Activated T-helper 1 cell treated with anti-CD3 and anti-CD28 coated beads, Interleukin-12 subunit alpha, Interleukin-12 subunit beta, Interleukin-2, Interleukin-4 antibody, amounts not matched to agents 30 ng/mL and 10 ng/mL and 1 ng/mL, durations not matched to agents 14 hours and 24 hours and 36 hours (primary cell): ENCODE results near the gene ENAH. TPM values are rescaled to one million over a fixed set of nuclear protein-coding genes. Genes with fewer than 3 reads are reported as not detected.

Experiments used
- DNase-seq: peaks from one replicate; pipeline ENCODE4 v3.0.0; 2021; ENCODE audit warnings: low spot score
- H3K27ac Mint-ChIP-seq: one replicate; pipeline ENCODE4 v1.8.0; 2021; ENCODE audit warnings: mild to moderate bottlenecking, mixed read lengths
- H3K27me3 Mint-ChIP-seq: one replicate; pipeline ENCODE4 v1.8.0; 2022; ENCODE audit warnings: mild to moderate bottlenecking, moderate library complexity, mixed read lengths; ENCODE audit not compliant: insufficient read depth
- H3K36me3 Mint-ChIP-seq: one replicate; pipeline ENCODE4 v1.8.0; 2021; ENCODE audit warnings: low read depth, mixed read lengths
- H3K4me1 Mint-ChIP-seq: one replicate; pipeline ENCODE4 v1.8.0; 2021; ENCODE audit warnings: low read depth, mixed read lengths
- H3K4me3 Mint-ChIP-seq: one replicate; pipeline ENCODE4 v1.8.0; 2021; ENCODE audit warnings: mild to moderate bottlenecking, moderate library complexity, mixed read lengths
- H3K9me3 Mint-ChIP-seq: one replicate; pipeline ENCODE4 v1.8.0; 2021; ENCODE audit warnings: mixed read lengths
- intact Hi-C: fragments of 100-400 bp; cut with micrococcal nuclease; formaldehyde crosslinking; loops from one replicate; pipeline ENCODE4 v1.15.1; 2024
- total RNA-seq: library from RNA; stranded (reverse); gene quantifications from 2 replicates; pipeline ENCODE4 v1.2.3, GENCODE V29; 2022

ENAH gene
- total RNA-seq, 1 donor from 2014 or later, result 0.23 TPM

GRCh38 chr1:225533238-225533637 lies 119.7 kb downstream of the ENAH start:
- intact Hi-C loops, result no loop called here
- H3K27me3 Mint-ChIP-seq, result peaks cover 31% of the 10 kb centered on the region
- H3K36me3 Mint-ChIP-seq, result no peaks in the 10 kb centered on the region
- no peak overlapping the region for H3K4me3 Mint-ChIP-seq
- no peak for DNase-seq
- H3K27ac Mint-ChIP-seq, result no peak overlapping the region
- no peaks in the 10 kb centered on the region for H3K4me1 Mint-ChIP-seq
- H3K9me3 Mint-ChIP-seq, result no peaks in the 10 kb centered on the region

- Mint-ChIP-seq H3K4me1 (no peaks in the 10 kb centered on the region), H3K9me3 (no peaks in the 10 kb centered on the region), H3K27me3 (peaks cover 31% of the 10 kb centered on the region), H3K4me3 (no peak overlapping the region), H3K36me3 (no peaks in the 10 kb centered on the region), H3K27ac (no peak overlapping the region)
- no peak for DNase-seq
- intact Hi-C loops, result no loop called here
Observed at GRCh38 chr1:225532240-225532944, 120.5 kb downstream of the ENAH start.

- peaks cover 22% of the 10 kb centered on the region for H3K27me3 Mint-ChIP-seq
- no peaks in the 10 kb centered on the region for H3K4me1 Mint-ChIP-seq
- no peak overlapping the region for H3K4me3 Mint-ChIP-seq
- no peaks in the 10 kb centered on the region for H3K36me3 Mint-ChIP-seq
- intact Hi-C loops, result no loop called here
- H3K27ac Mint-ChIP-seq, result no peak overlapping the region
- no peak for DNase-seq
- H3K9me3 Mint-ChIP-seq, result no peaks in the 10 kb centered on the region
Observed at GRCh38 chr1:225529726-225530125, 123.2 kb downstream of the ENAH start.

GRCh38 chr1:225527575-225527974 lies 125.3 kb downstream of the ENAH start:
- peaks cover 7% of the 10 kb centered on the region for H3K27me3 Mint-ChIP-seq
- no peaks in the 10 kb centered on the region for H3K9me3 Mint-ChIP-seq
- intact Hi-C loops, result no loop called here
- no peaks in the 10 kb centered on the region for H3K4me1 Mint-ChIP-seq
- H3K36me3 Mint-ChIP-seq, result no peaks in the 10 kb centered on the region
- no peak overlapping the region for H3K27ac Mint-ChIP-seq
- no peak for DNase-seq
- H3K4me3 Mint-ChIP-seq, result no peak overlapping the region

- intact Hi-C loops, result no loop called here
- no peaks in the 10 kb centered on the region for H3K9me3 Mint-ChIP-seq
- no peak for DNase-seq
- no peaks in the 10 kb centered on the region for H3K36me3 Mint-ChIP-seq
- no peaks in the 10 kb centered on the region for H3K4me1 Mint-ChIP-seq
- H3K27me3 Mint-ChIP-seq, result peaks cover 5% of the 10 kb centered on the region
- no peak overlapping the region for H3K27ac Mint-ChIP-seq
- no peak overlapping the region for H3K4me3 Mint-ChIP-seq
Observed at GRCh38 chr1:225526878-225527277, 126.0 kb downstream of the ENAH start.

GRCh38 chr1:225525377-225525776 lies 127.5 kb downstream of the ENAH start:
- no peak for DNase-seq
- no peaks in the 10 kb centered on the region for H3K27me3 Mint-ChIP-seq
- no peaks in the 10 kb centered on the region for H3K4me1 Mint-ChIP-seq
- no peaks in the 10 kb centered on the region for H3K9me3 Mint-ChIP-seq
- H3K4me3 Mint-ChIP-seq, result no peak overlapping the region
- H3K27ac Mint-ChIP-seq, result no peak overlapping the region
- intact Hi-C loops, result no loop called here
- no peaks in the 10 kb centered on the region for H3K36me3 Mint-ChIP-seq

- Mint-ChIP-seq H3K4me1 (no peaks in the 10 kb centered on the region), H3K27me3 (no peaks in the 10 kb centered on the region), H3K36me3 (no peaks in the 10 kb centered on the region), H3K4me3 (no peak overlapping the region), H3K9me3 (no peaks in the 10 kb centered on the region), H3K27ac (no peak overlapping the region)
- no peak for DNase-seq
- intact Hi-C loops, result no loop called here
Observed at GRCh38 chr1:225524570-225524969, 128.4 kb downstream of the ENAH start.

GRCh38 chr1:225523263-225523950 lies 129.5 kb downstream of the ENAH start:
- no peak for DNase-seq
- Mint-ChIP-seq H3K4me3 (no peak overlapping the region), H3K27ac (no peak overlapping the region), H3K36me3 (no peaks in the 10 kb centered on the region), H3K9me3 (no peaks in the 10 kb centered on the region), H3K4me1 (no peaks in the 10 kb centered on the region), H3K27me3 (peaks cover 2% of the 10 kb centered on the region)
- intact Hi-C loops, result no loop called here

GRCh38 chr1:225522588-225523262 lies 130.2 kb downstream of the ENAH start:
- Mint-ChIP-seq H3K27me3 (peaks cover 3% of the 10 kb centered on the region), H3K9me3 (no peaks in the 10 kb centered on the region), H3K27ac (no peak overlapping the region), H3K4me1 (no peaks in the 10 kb centered on the region), H3K4me3 (no peak overlapping the region), H3K36me3 (no peaks in the 10 kb centered on the region)
- no peak for DNase-seq
- intact Hi-C loops, result no loop called here

- Mint-ChIP-seq H3K4me1 (no peaks in the 10 kb centered on the region), H3K27ac (no peak overlapping the region), H3K4me3 (no peak overlapping the region), H3K36me3 (no peaks in the 10 kb centered on the region), H3K27me3 (peaks cover 7% of the 10 kb centered on the region), H3K9me3 (no peaks in the 10 kb centered on the region)
- no peak for DNase-seq
- intact Hi-C loops, result no loop called here
Observed at GRCh38 chr1:225520587-225521227, 132.2 kb downstream of the ENAH start.

- Mint-ChIP-seq H3K27ac (no peak overlapping the region), H3K4me1 (no peaks in the 10 kb centered on the region), H3K36me3 (no peaks in the 10 kb centered on the region), H3K4me3 (no peak overlapping the region), H3K27me3 (peaks cover 12% of the 10 kb centered on the region), H3K9me3 (no peaks in the 10 kb centered on the region)
- intact Hi-C loops, result no loop called here
- no peak for DNase-seq
Observed at GRCh38 chr1:225519166-225519863, 133.6 kb downstream of the ENAH start.

- Mint-ChIP-seq H3K36me3 (no peaks in the 10 kb centered on the region), H3K27me3 (peaks cover 18% of the 10 kb centered on the region), H3K27ac (no peak overlapping the region), H3K9me3 (no peaks in the 10 kb centered on the region), H3K4me3 (no peak overlapping the region), H3K4me1 (no peaks in the 10 kb centered on the region)
- DNase-seq, result no peak
- intact Hi-C loops, result no loop called here
Observed at GRCh38 chr1:225517697-225518096, 135.2 kb downstream of the ENAH start.
